T-helper 9 cell (primary cell): Measurements from ENCODE around the gene CCDC89.

Experiments used
- DNase-seq: peaks from one replicate; pipeline ENCODE4 v3.0.0-alpha.2; 2020

The CCDC89 gene

DNA sequence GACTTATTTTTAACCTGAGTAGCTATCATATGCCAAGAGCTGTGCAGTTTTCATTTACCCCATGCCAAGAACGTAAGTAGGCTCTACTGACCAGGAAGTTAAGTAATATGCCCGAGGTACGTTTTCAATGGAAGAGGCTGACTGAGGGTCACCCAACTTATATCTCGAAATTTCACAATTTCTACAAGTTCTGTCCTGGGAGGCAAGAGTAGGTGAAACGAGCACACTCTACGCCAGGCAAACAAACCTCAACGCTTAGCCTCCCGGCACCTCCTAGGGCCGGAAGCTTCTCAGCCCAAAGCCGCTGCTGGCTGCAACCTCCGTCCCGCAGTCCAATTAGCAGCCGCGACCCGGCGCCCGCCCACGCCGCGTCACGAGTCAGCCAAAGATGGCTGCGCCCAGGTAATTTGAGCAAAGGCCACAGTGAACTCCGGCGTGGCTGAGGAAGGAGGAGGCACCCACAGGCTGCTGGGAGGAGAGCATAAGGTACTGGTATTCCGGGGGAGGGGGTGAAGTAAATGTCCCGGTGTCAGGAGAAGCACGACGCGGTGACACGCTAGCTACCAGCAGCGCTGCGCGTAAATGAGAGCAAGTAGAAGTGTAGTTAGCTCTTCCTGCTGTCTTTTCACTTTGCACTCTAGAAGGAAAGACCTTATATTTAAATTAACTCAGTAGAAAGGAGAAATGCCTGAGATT is 38.2 kb downstream of the CCDC89 start, which contains the start of gene TMEM126A:
Gene TMEM126A, plus strand, starts transcription at position 364 of the 696 bp plus-strand sequence. CDS start 2,289 bp downstream, outside the sequence.
- peak; percentile 84 for DNase-seq

DNA sequence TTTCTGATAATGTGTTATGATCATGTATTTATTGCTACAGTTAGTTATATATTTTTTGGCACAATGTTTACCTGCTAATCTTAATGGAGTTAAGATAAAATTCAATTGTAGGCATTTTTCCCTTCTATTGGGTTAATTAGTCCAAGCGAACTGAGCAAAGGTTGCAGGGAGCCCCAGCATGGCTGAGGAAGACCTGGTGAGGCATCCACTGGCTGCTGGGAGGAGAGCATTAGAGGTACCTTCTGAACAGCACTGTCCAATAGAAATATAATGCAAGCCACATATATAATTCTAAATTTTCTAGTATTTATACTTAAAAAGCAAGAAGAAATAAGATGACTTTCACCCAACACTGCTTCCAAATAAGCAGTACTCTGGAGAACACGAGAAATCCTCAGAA is 38.9 kb downstream of the CCDC89 start:
- DNase-seq, result no peak

DNA sequence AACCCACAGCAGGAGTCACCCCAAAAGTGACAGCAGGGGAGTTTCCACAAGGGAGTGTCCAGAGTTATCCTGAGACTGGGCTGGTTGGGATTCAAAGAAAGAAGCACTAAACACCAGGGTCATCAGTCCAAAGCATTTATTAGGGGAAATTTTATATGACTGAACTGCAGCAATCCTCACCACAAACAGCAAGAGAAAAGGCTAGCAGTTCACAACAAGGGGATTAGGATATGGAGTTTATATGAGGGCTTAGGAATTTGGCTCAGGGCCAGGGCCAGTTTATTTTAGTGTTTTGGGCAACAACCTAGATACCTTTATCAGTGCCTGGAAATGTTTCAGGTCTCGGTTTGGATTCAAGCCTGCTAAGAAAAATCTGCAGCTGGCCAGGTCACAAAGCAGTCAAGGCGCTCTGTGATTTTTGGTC is 42.8 kb downstream of the CCDC89 start:
- DNase-seq, result no peak

DNA sequence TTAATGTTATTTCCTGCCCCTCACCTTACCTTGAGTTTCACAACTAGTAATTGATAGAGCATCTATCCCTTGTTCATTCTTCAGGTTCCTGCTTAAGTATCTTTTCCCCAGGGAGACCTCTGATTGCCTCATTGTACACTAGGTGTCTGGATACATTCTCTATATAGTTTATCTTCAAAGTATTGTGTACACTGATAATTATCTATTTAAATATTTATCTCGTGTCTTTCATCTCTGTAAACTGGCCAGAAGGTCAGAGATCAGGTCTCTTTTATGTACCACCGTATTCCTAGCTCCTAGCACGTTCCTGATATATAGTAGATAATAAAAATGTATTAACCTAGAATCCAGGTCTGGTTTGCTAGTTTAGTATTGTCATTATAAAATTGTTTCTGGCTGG is 51.2 kb downstream of the CCDC89 start:
- no peak for DNase-seq
